GM19043 (cell line): Measurements from ENCODE around the gene PPM1L.
"Not testable (repeated sequence)": the region's sequence is repeated elsewhere in the genome, so short reads cannot be mapped to it uniquely, and the experiment has no call there.

ENCODE experiments used
- ATAC-seq: cut with Tn5 transposase; IDR thresholded peaks from one replicate; pipeline ENCODE4 v1.9.1; 2021; ENCODE audit warnings: low read depth; ENCODE audit not compliant: unreplicated experiment

PPM1L gene

GRCh38 chr3:160973067-160973809 is 217.2 kb downstream of the PPM1L start:
- ATAC-seq = no peak

GRCh38 chr3:160977773-160978172 is 221.7 kb downstream of the PPM1L start:
- ATAC-seq = no peak

GRCh38 chr3:160980740-160981139 is 224.7 kb downstream of the PPM1L start:
- peak; percentile 55 for ATAC-seq

GRCh38 chr3:160981217-160981938 is 225.3 kb downstream of the PPM1L start:
- peak; percentile 86 for ATAC-seq

- ATAC-seq = no peak
Observed at GRCh38 chr3:160982491-160982890, 226.5 kb downstream of the PPM1L start.

GRCh38 chr3:160983900-160984299 is 227.9 kb downstream of the PPM1L start:
- not testable (repeated sequence) for ATAC-seq

- no peak for ATAC-seq
Observed at GRCh38 chr3:160986069-160986468, 230.0 kb downstream of the PPM1L start.

GRCh38 chr3:160987982-160988964 is 232.2 kb downstream of the PPM1L start:
- ATAC-seq = peak; percentile 76

- no peak for ATAC-seq
Observed at GRCh38 chr3:160990446-160990845, 234.4 kb downstream of the PPM1L start.

- no peak for ATAC-seq
Observed at GRCh38 chr3:160992712-160993111, 236.7 kb downstream of the PPM1L start.

GRCh38 chr3:160996811-160997210 is 240.8 kb downstream of the PPM1L start:
- no peak for ATAC-seq

- ATAC-seq = no peak
Observed at GRCh38 chr3:160998581-160998980, 242.6 kb downstream of the PPM1L start.

GRCh38 chr3:160999274-160999673 is 243.2 kb downstream of the PPM1L start:
- no peak for ATAC-seq

- no peak for ATAC-seq
Observed at GRCh38 chr3:161008086-161008485, 252.1 kb downstream of the PPM1L start.

GRCh38 chr3:161010151-161010550 is 254.1 kb downstream of the PPM1L start:
- not testable (repeated sequence) for ATAC-seq

GRCh38 chr3:161014843-161015749 is 259.1 kb downstream of the PPM1L start:
- ATAC-seq = no peak

GRCh38 chr3:161016417-161017313 is 260.6 kb downstream of the PPM1L start:
- no peak for ATAC-seq

- no peak for ATAC-seq
Observed at GRCh38 chr3:161017971-161018370, 261.9 kb downstream of the PPM1L start.

GRCh38 chr3:161020256-161020655 is 264.2 kb downstream of the PPM1L start:
- ATAC-seq = no peak
